Breast epithelium (tissue), 4 donors: Measurements from ENCODE around the gene FLCN. TPM values are rescaled to one million over a fixed set of nuclear protein-coding genes. Genes with fewer than 3 reads are reported as not detected.
"Not testable (repeated sequence)": the region's sequence is repeated elsewhere in the genome, so short reads cannot be mapped to it uniquely, and the experiment has no call there.

Experiments
- DNase-seq, 2 donors: peaks; one replicate each; pipeline ENCODE4 v3.0.0-alpha.2; 2019; ENCODE audit warnings: low spot score in 2 of 2
- H3K27ac ChIP-seq, 2 donors: fragments of 200-600 bp; sonication (generic) in 1 of 2; one replicate each; pipeline ENCODE4 v1.5.1; 2016 to 2019; ENCODE audit warnings: mild to moderate bottlenecking in 1 of 2
- H3K27me3 ChIP-seq, 2 donors: fragments of 200-600 bp; sonication (generic) in 1 of 2; one replicate each; pipeline versions ENCODE4 v1.5.1 to v1.6.0; 2017 to 2019; ENCODE audit warnings: control low read depth in 1 of 2, mild to moderate bottlenecking in 1 of 2
- H3K36me3 ChIP-seq: fragments of 200-600 bp; one replicate; pipeline ENCODE4 v1.5.1; 2019
- H3K4me1 ChIP-seq, 2 donors: fragments of 200-600 bp; sonication (generic); one replicate each; pipeline ENCODE4 v1.5.1; 2016 to 2019; ENCODE audit warnings: control low read depth in 1 of 2
- H3K4me3 ChIP-seq, 3 donors: fragments of 200-600 bp; sonication (generic); 1 replicate in 2 of 3; 2 replicates in 1 of 3; pipeline ENCODE4 v1.5.1; 2016 to 2019; ENCODE audit warnings: mild to moderate bottlenecking in 3 of 3, moderate library complexity in 2 of 3
- H3K9me3 ChIP-seq, 2 donors: fragments of 200-600 bp; sonication (generic) in 1 of 2; one replicate each; pipeline ENCODE4 v1.5.1; 2016 to 2019; ENCODE audit warnings: control low read depth in 1 of 2
- POLR2A ChIP-seq: fragments of 450-650 bp; IDR thresholded peaks from one replicate; pipeline ENCODE4 v1.6.1; 2016; ENCODE audit warnings: antibody characterized with exemption, mild to moderate bottlenecking, moderate library complexity
- POLR2AphosphoS5 ChIP-seq, 3 donors: sonication (generic); formaldehyde crosslinking; IDR thresholded peaks; one replicate each; pipeline ENCODE4 v1.6.1; 2017; ENCODE audit warnings: antibody characterized with exemption in 3 of 3
- intact Hi-C: fragments of 100-400 bp; cut with DNase I; formaldehyde crosslinking; loops from one replicate; pipeline ENCODE4 v1.15.1; 2023; ENCODE audit warnings: low total_unique reads
- total RNA-seq, 3 donors: library from RNA; depleted of rRNA; stranded (reverse); fragments of >200 nt; gene quantifications; one replicate each; pipeline ENCODE4 v1.1.0, GENCODE V29; 2016
- TF ChIP-seq, protein P1 (sequence below), 3 donors: fragments of 450-650 bp; IDR thresholded peaks; one replicate each; pipeline ENCODE4 v1.5.1; 2016 to 2017; ENCODE audit warnings: antibody characterized with exemption in 3 of 3, mild to moderate bottlenecking in 3 of 3, moderate library complexity in 3 of 3

The FLCN gene
- total RNA-seq, 3 donors from 2014 or later, result 39.7 to 61.1 (median 57.0) TPM

- no peaks in the 10 kb centered on the region for H3K27me3 ChIP-seq
- no peak for TF ChIP-seq POLR2A
- TF ChIP-seq, protein P1, sequence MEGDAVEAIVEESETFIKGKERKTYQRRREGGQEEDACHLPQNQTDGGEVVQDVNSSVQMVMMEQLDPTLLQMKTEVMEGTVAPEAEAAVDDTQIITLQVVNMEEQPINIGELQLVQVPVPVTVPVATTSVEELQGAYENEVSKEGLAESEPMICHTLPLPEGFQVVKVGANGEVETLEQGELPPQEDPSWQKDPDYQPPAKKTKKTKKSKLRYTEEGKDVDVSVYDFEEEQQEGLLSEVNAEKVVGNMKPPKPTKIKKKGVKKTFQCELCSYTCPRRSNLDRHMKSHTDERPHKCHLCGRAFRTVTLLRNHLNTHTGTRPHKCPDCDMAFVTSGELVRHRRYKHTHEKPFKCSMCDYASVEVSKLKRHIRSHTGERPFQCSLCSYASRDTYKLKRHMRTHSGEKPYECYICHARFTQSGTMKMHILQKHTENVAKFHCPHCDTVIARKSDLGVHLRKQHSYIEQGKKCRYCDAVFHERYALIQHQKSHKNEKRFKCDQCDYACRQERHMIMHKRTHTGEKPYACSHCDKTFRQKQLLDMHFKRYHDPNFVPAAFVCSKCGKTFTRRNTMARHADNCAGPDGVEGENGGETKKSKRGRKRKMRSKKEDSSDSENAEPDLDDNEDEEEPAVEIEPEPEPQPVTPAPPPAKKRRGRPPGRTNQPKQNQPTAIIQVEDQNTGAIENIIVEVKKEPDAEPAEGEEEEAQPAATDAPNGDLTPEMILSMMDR (IDR thresholded peaks at IDR 0.05), result no peak
- no peak for TF ChIP-seq POLR2AphosphoS5 (IDR thresholded peaks at IDR 0.05)
- peaks cover 5% of the 10 kb centered on the region for H3K36me3 ChIP-seq
- H3K4me3 ChIP-seq, result no peak overlapping the region
- no peak overlapping the region for H3K27ac ChIP-seq
- no peaks in the 10 kb centered on the region for H3K9me3 ChIP-seq
- intact Hi-C loops, result no loop called here
- DNase-seq, result no peak
- H3K4me1 ChIP-seq, result no peaks in the 10 kb centered on the region
Measured at GRCh38 chr17:17256316-17256715, 19.3 kb upstream of the FLCN start.

GRCh38 chr17:17255689-17256088 lies 18.7 kb upstream of the FLCN start:
- DNase-seq, H3K4me3 ChIP-seq, H3K36me3 ChIP-seq, intact Hi-C loops, H3K27me3 ChIP-seq, H3K4me1 ChIP-seq, H3K27ac ChIP-seq, H3K9me3 ChIP-seq: not testable (repeated sequence)

DNA sequence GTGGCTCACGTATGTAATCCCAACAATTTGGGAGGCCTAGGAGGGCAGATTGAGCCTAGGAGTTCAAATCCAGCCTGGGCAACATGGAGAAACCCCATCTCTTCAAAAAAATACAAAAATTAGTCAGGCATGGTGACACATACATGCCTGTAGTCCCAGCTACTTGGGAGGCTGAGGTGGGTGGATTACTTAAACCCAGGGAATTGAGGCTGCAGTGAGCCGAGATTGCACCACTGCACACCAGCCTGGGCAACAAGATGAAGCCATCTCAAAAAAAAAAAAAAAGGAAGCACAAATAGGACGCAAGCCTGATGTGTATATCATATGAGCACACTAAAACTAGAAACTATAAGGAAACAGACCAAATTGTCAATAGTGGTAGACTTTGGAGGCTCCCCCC lies 17.1 kb upstream of the FLCN start:
- DNase-seq, result no peak

DNA sequence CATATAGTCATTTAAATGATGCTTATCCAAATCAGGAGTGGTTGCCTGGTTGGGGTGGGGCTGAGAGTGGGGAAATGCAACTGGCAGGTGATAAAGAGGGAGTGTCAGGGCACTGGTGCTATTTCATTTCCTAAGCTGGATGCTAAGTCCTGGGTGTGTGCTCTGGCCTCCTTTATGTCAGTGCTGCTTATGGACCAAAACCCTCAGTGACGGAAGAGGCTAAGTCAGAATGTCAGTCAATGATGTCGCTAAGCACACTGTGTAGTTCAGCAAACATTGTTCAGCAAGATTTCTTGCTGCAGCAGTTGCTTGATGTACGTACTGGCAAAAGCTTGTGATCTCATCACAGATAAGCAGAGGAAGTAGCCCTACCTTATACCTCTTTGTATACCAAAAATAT lies 16.4 kb upstream of the FLCN start:
- no peak overlapping the region for H3K4me3 ChIP-seq
- H3K27me3 ChIP-seq, result no peaks in the 10 kb centered on the region
- H3K9me3 ChIP-seq, result no peaks in the 10 kb centered on the region
- DNase-seq, result no peak
- no peak overlapping the region for H3K27ac ChIP-seq
- H3K4me1 ChIP-seq, result no peaks in the 10 kb centered on the region
- H3K36me3 ChIP-seq, result no peaks in the 10 kb centered on the region
- intact Hi-C loops, result no loop called here
- no peak for TF ChIP-seq POLR2AphosphoS5 (IDR thresholded peaks at IDR 0.05)
- no peak for TF ChIP-seq POLR2A
- TF ChIP-seq, protein P1 (IDR thresholded peaks at IDR 0.05), result no peak

More for the DNA sequence above, 17.1 kb upstream of the FLCN start:
- intact Hi-C loops, result no loop called here
- TF ChIP-seq, protein P1 (IDR thresholded peaks at IDR 0.05), result no peak
- TF ChIP-seq POLR2A (no peak), POLR2AphosphoS5 (IDR thresholded peaks at IDR 0.05) (no peak)
- H3K36me3 ChIP-seq, result no peaks in the 10 kb centered on the region
- H3K27ac ChIP-seq, result no peak overlapping the region
- no peaks in the 10 kb centered on the region for H3K27me3 ChIP-seq
- H3K4me3 ChIP-seq, result no peak overlapping the region
- H3K9me3 ChIP-seq, result no peaks in the 10 kb centered on the region
- no peaks in the 10 kb centered on the region for H3K4me1 ChIP-seq

DNA sequence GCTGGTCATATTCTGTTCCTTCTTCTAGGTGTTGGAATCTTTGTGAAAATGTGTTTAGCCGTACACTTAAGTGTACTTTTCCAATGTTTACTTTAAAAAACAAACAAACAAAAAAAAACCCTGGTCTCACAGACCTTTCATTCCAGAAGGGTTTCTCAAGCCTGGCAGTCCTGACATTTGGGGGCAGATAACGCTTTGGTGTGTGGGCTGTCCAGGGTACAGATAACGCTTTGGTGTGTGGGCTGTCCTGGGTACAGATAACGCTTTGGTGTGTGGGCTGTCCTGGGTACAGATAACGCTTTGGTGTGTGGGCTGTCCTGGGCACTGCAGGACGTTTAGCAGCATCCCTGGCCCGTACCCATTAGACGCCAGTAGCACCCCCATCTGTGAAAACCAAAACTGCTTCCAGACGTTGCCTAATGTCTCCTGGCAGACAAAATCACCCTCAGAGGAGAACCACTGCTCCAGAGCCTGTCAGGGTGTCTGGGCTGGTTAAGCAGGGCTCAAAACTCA lies 15.2 kb upstream of the FLCN start:
- Histone ChIP-seq H3K4me1 (no peaks in the 10 kb centered on the region), H3K27ac (no peak overlapping the region), H3K36me3 (peaks cover 5% of the 10 kb centered on the region), H3K4me3 (no peak overlapping the region), H3K9me3 (no peaks in the 10 kb centered on the region), H3K27me3 (no peaks in the 10 kb centered on the region)
- DNase-seq, result no peak
- TF ChIP-seq, protein P1 (IDR thresholded peaks at IDR 0.05), result no peak
- no peak for TF ChIP-seq POLR2AphosphoS5 (IDR thresholded peaks at IDR 0.05)
- TF ChIP-seq POLR2A, result no peak
- intact Hi-C loops, result no loop called here

DNA sequence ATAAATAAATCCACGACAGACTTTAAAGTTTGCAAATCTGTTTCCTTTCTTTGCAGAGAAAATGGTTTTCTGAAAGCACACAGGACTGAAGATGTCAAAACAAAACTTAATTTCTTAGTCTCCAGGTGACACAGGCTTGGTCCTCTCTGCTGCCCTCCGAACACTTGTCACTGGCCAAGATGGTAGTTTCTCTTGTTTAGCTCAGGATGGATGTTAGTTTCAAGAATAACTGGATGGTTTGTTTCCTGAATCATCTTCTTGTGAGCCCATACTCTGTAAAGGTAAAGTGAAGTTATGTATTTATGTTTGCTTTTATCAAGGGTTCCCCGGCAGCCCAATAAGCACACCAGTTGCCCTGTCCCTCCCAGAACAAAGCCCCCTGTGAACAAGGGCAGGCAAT lies 9.9 kb upstream of the FLCN start:
- intact Hi-C loops, result no loop called here

More for the DNA sequence above, 9.9 kb upstream of the FLCN start:
- H3K27ac ChIP-seq, result no peak overlapping the region
- TF ChIP-seq, protein P1 (IDR thresholded peaks at IDR 0.05), result no peak
- no peak for TF ChIP-seq POLR2A
- no peaks in the 10 kb centered on the region for H3K27me3 ChIP-seq
- peaks cover 11% of the 10 kb centered on the region for H3K36me3 ChIP-seq
- DNase-seq, result no peak
- H3K4me3 ChIP-seq, result no peak overlapping the region
- no peaks in the 10 kb centered on the region for H3K4me1 ChIP-seq
- no peaks in the 10 kb centered on the region for H3K9me3 ChIP-seq
